Gastroesophageal sphincter (tissue), 3 donors: Measurements from ENCODE around the gene WDR93.

Source experiments
- CTCF ChIP-seq, 4 experiments: fragments of 200-600 bp in 2 of 4; fragments of 450-650 bp in 2 of 4; sonication (generic) in 1 of 4; IDR thresholded peaks; one replicate each; pipeline ENCODE4 v1.5.1; 2017 to 2019; ENCODE audit warnings: antibody characterized with exemption in 4 of 4, mild to moderate bottlenecking in 2 of 4, moderate library complexity in 2 of 4
- EP300 ChIP-seq: sonication (generic); formaldehyde crosslinking; IDR thresholded peaks from one replicate; pipeline ENCODE4 v1.6.1; 2017; ENCODE audit warnings: antibody characterized with exemption, mild to moderate bottlenecking
- POLR2AphosphoS5 ChIP-seq: sonication (generic); formaldehyde crosslinking; IDR thresholded peaks from one replicate; pipeline ENCODE4 v1.6.1; 2017; ENCODE audit warnings: antibody characterized with exemption

GRCh38 chr15:89761929-89762328 is 71.3 kb downstream of the WDR93 start:
- TF ChIP-seq CTCF (IDR thresholded peaks at IDR 0.05) = no peak
- no peak for TF ChIP-seq EP300
- TF ChIP-seq POLR2AphosphoS5 = no peak
